Medulla oblongata (tissue), 1 donor: ENCODE results near the gene CEP68.
A peak's percentile ranks its signal among the peaks of the same experiment; 100 is the strongest.
"Not testable (repeated sequence)": the region's sequence is repeated elsewhere in the genome, so short reads cannot be mapped to it uniquely, and the experiment has no call there.

Experiments used
- DNase-seq: peaks from one replicate; pipeline ENCODE4 v3.0.0-alpha.2; 2015; ENCODE audit errors: extremely low spot score

CEP68 gene

GRCh38 chr2:65056215-65057053 lies at the start of gene CEP68:
Gene CEP68, plus strand, starts transcription at chr2:65056416. Its CDS starts 13,029 bp downstream, at chr2:65069445.
- peak; percentile 98 for DNase-seq

GRCh38 chr2:65013776-65014175 lies 42.4 kb upstream of the CEP68 start:
- no peak for DNase-seq

DNA sequence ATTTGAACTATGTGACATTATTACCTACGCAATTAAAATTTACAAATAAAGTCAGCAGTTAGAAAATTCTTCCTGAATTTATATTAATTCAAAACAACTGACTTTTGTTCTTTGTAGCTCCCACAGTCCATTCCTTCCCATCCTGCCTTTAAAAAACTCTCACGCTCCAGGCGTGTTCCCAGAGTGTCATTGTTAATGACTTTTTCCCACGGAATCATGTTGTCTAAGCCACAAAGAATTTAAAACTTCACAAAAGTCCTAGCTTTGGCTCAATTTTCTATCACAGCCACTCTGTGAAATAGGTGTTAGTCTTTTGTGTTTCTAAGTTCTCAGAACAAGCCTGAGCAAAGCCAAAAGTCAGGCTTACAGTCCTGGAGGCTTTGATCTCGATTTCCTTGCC lies 40.5 kb upstream of the CEP68 start:
- no peak for DNase-seq

- DNase-seq, result no peak
These were observed 39.4 kb upstream of the CEP68 start for GRCh38 chr2:65016789-65017188.

DNA sequence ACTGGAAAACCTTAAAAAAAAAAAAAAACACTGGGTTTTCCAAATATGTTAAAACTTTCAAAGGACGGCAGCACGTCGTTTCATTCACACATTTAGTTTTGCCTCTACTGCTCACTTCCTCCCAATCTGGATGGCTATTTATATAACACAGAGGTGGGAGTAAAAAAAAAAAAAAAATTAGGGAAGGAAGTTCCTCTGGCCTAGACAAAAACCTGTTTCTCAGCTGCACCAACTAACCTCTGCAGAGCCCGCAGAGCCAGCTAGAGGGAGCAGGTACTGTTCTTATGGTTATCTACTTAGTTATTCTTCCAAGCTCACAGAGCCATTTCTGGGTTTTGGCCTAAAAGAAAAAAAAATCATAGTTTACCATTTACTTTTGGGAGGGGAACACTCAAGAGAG lies 38.9 kb upstream of the CEP68 start:
- peak; percentile 54 for DNase-seq

DNA sequence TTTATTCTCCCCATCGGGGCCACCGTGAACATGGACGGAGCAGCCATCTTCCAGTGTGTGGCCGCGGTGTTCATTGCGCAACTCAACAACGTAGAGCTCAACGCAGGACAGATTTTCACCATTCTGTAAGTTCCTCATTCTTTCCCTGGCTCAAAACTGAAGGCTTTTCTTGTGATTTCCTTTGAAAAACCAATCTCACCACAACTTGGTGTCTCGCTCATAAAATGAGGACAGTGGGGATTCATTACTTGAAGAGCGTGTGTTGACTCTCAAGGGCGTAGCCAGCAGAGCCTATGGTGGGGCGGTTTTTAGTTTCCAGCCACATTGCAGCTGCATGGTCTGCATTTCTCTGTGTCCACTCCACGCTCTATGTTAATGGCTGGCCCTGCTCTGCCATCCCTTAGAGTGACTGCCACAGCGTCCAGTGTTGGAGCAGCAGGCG lies 38.1 kb upstream of the CEP68 start:
- peak; percentile 79 for DNase-seq

DNA sequence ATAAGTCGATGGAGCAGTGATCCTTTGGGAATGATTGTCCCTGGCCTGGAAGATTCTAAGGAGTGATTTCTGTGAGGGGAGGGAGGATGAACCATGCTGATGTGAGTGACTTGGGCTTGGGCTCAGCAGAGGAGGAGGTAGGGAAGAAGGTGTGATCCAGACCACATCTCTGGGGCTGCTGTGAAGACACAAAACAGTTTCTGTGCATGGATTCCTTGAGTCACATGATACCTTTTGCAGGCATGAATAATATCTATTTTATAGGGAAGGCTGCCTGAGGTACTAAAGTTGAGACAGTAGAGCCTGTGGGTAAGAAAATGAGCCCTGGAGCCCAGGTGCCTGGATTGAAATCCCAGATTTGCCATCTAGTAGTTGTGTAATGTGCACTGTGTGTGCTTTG lies 37.2 kb upstream of the CEP68 start:
- DNase-seq, result no peak

GRCh38 chr2:65019675-65020195 lies 36.5 kb upstream of the CEP68 start:
- DNase-seq, result no peak

GRCh38 chr2:65020251-65020650 lies 36.0 kb upstream of the CEP68 start:
- not testable (repeated sequence) for DNase-seq

- no peak for DNase-seq
These were observed 35.2 kb upstream of the CEP68 start for GRCh38 chr2:65020943-65021528.

DNA sequence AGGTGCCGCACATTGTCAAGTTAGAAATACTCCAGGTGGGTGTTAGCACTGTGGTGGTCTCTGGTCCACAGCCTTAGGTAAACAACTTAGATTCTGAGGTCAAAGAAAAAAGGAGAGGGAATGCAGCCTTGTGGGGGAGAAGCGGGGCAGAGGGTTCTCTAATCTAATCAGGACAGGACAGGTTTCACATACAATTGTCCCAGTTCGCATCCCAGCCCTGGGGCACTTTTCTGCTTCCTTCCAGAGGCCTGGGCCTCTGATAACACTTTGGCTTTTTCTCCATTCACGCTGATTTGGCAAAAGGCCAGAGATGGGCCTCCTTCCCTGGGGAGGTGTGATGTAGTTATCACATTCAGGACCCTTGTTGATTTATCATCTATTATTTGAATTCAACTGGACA lies 34.5 kb upstream of the CEP68 start:
- DNase-seq, result no peak

- DNase-seq, result no peak
These were observed 34.0 kb upstream of the CEP68 start for GRCh38 chr2:65022189-65022588.

GRCh38 chr2:65023742-65024141 lies 32.5 kb upstream of the CEP68 start:
- no peak for DNase-seq

DNA sequence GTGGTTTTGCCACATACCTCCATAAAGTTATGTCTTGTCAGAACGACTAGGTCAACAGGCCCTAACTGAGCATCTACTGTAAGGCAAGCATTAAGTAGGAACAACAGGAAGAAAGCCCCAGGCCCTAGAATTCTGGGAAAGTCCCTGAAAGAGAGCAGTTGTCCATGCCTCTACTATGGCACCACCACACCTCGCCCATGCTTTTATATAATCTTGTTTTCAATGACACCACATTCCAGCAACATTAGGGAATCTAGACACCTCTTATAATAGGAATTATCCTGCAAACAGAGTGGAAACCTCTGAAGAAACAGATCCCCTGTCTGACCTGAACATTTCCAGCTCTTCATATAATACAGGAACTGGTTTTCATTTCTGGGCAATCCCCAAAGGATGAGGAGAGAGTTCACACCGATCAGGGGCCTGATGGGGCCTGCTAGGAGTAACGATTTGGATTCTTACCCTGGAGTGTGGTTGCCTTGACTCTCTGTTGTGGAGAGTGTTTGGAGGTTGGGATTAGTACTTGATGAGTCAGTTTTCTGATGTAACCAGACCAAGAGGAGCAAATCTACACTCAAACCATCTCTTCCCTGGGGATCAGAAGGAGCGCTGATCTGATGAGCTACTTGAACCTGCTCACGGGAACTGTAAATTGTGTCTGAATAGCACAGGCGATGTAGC lies 31.9 kb upstream of the CEP68 start:
- DNase-seq, result no peak

GRCh38 chr2:65025453-65026123 lies 30.6 kb upstream of the CEP68 start:
- DNase-seq, result peak; percentile 75

GRCh38 chr2:65026154-65026553 lies 30.1 kb upstream of the CEP68 start:
- DNase-seq, result no peak

GRCh38 chr2:65026704-65027464 lies 29.3 kb upstream of the CEP68 start:
- no peak for DNase-seq

DNA sequence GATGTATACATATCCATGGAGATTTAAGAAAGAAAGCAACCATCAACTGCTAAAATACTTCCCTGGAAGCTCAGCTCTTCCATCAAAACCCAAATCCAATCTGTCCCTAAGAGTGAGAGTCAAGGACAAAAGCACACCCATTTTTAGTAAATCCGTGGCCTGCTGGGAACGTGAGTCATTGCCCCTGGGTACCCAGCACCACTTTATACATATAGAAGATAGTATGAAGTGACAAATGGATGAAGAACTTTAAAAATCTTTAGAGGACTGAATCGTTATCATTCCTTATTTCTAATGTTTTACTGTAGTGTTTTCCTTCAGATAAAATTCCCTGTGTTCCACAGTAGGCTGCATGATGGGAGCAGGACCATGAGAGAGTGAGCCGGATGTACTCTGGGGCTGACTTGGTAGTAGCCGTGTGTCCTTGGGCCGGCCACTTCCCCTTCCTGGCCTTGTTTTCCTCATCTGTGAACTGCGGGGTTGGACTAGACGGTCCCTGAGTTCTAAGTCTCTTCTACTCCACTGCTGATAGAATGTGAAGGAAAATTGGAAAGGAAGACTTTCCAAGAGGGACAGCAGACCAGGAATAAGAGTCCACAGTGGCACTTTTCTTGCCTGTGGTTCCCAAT lies 28.5 kb upstream of the CEP68 start:
- DNase-seq, result no peak

DNA sequence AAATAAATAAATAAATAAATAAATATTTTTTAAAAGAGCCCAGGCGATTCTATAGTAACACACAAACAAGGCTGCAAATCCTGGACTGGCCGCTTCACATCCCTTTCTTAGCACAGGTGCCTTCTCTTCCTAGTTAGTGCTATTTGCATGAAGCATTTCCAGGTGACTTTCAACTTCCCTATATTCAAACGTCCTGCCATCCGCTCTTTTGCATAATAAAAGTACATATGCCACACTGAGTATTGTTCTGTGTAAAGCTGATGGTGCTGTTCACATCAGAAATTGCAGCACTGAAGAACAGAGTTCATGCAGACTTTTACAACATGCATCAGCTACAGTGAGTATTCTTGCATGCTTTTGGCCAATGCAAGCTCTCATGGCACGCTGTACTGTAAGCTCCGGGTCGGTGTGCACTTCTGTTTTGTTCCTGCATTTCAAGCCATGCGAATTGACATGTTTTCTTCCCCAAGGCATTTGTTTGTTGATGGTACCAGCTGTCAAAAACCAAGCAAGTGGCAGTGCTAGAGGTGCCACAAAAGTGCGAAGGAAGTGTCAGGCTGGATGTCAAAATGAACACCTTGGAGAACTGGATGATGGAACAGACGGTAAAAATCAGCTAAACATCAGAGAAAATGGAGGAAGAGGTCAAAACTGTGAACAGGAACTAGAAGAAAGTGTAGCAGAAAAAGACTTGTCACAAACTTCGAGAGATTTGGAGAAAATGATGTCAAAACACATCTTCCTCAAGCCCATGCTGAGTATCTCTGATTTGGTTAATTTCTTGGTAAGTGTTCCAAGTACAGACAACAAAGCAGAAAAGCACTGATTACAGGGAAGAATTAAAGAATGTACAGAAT lies 25.5 kb upstream of the CEP68 start:
- no peak for DNase-seq
